ENCODE data around the gene YTHDC1.

GRCh38 chr4:68304731-68305130, 45.2 kb downstream of the YTHDC1 start:
- TF ChIP-seq CTCF (IDR thresholded peaks at IDR 0.05 in 2 of 3, conservative IDR thresholded peaks at IDR 0.05 in 1 of 3; ENCODE audit: borderline replicate concordance in 1 of 3, insufficient read depth in 1 of 3, low read depth in 2 of 3, low read length in 2 of 3) (no peak), POLR2AphosphoS5 (IDR thresholded peaks at IDR 0.05; ENCODE audit: low read depth, low read length) (no peak)

All from HCT116 (cell line).